Spinal cord (tissue), 10 donors: ENCODE results near the gene KCNH2. TPM values are rescaled to one million over a fixed set of nuclear protein-coding genes. Genes with fewer than 3 reads are reported as not detected.
"Not testable (repeated sequence)": the region's sequence is repeated elsewhere in the genome, so short reads cannot be mapped to it uniquely, and the experiment has no call there.

Experiments
- DNase-seq, 6 donors: peaks; one replicate each; pipeline versions ENCODE4 v3.0.0 to v3.0.0-alpha.2; 2013 to 2015; ENCODE audit warnings: low spot score in 6 of 6, low read depth in 4 of 6
- H3K27ac ChIP-seq: one replicate; pipeline ENCODE4 v1.5.1; 2013; ENCODE audit warnings: low read depth, low read length, control low read depth
- H3K27me3 ChIP-seq: one replicate; pipeline ENCODE4 v1.6.1; 2013; ENCODE audit warnings: low read length; ENCODE audit not compliant: control insufficient read depth, insufficient read depth
- H3K36me3 ChIP-seq: one replicate; pipeline ENCODE4 v1.6.1; 2013; ENCODE audit warnings: low read length; ENCODE audit not compliant: control insufficient read depth, insufficient read depth
- H3K4me1 ChIP-seq: one replicate; pipeline ENCODE4 v1.6.1; 2013; ENCODE audit warnings: low read length; ENCODE audit not compliant: control insufficient read depth, insufficient read depth
- H3K4me3 ChIP-seq: one replicate; pipeline ENCODE4 v1.5.1; 2013; ENCODE audit warnings: low read depth, low read length, control low read depth
- H3K9me3 ChIP-seq: one replicate; pipeline ENCODE4 v1.6.1; 2013; ENCODE audit warnings: low read length; ENCODE audit not compliant: control insufficient read depth, insufficient read depth
- WGBS: methylation state at CpG from one replicate; pipeline ENCODE4 v1.1.5; 2013; ENCODE audit warnings: missing lambda C conversion rate; ENCODE audit not compliant: insufficient coverage; 5-methylcytosine and 5-hydroxymethylcytosine counted together
- polyA plus RNA-seq, 2 donors: library from polyadenylated mRNA; unstranded; fragments of 120-200 nt; gene quantifications; one replicate each; pipeline ENCODE4 v1.2.1, GENCODE V29; 2013; ENCODE audit not compliant: insufficient read length in 2 of 2
- total RNA-seq, 2 donors: library from RNA; depleted of rRNA in 1 of 2; stranded (reverse); fragments of 120-200 nt in 1 of 2; fragments of >200 nt in 1 of 2; gene quantifications; one replicate each; pipeline versions ENCODE4 v1.2.3 to v1.2.4, GENCODE V29; 2013 to 2014
- donor health status: healthy.

KCNH2 gene
- total and polyA plus RNA-seq, 4 donors: 9.1 to 39.4 (median 24.8) TPM

GRCh38 chr7:151012911-151013347 lies 34.8 kb upstream of the KCNH2 start:
- Histone ChIP-seq H3K9me3 (no peaks in the 10 kb centered on the region), H3K4me1 (peaks cover 57% of the 10 kb centered on the region), H3K27ac (peak overlapping the region; percentile 47), H3K27me3 (peaks cover 11% of the 10 kb centered on the region), H3K4me3 (peak overlapping the region; percentile 40), H3K36me3 (peaks cover 9% of the 10 kb centered on the region)
- peak in 2 of 6 donors; percentile 69 to 87 for DNase-seq
- 10% methylated on average over 22 of the region's 23 CpGs for WGBS

- peaks cover 10% of the 10 kb centered on the region for H3K27me3 ChIP-seq
- peaks cover 12% of the 10 kb centered on the region for H3K36me3 ChIP-seq
- H3K27ac ChIP-seq: no peak overlapping the region
- WGBS: 93% methylated on average over 6 of the region's 6 CpGs
- DNase-seq: no peak
- H3K4me1 ChIP-seq: peaks cover 56% of the 10 kb centered on the region
- H3K4me3 ChIP-seq: no peak overlapping the region
- H3K9me3 ChIP-seq: no peaks in the 10 kb centered on the region
Measured at GRCh38 chr7:151012031-151012692, 34.0 kb upstream of the KCNH2 start.

GRCh38 chr7:151011616-151012015 lies 33.5 kb upstream of the KCNH2 start:
- H3K27ac ChIP-seq, H3K4me3 ChIP-seq, H3K9me3 ChIP-seq, DNase-seq: not testable (repeated sequence)
- WGBS: 90% methylated on average over 7 of the region's 12 CpGs
- Histone ChIP-seq H3K27me3 (peaks cover 10% of the 10 kb centered on the region), H3K36me3 (peaks cover 16% of the 10 kb centered on the region), H3K4me1 (peaks cover 56% of the 10 kb centered on the region)

DNA sequence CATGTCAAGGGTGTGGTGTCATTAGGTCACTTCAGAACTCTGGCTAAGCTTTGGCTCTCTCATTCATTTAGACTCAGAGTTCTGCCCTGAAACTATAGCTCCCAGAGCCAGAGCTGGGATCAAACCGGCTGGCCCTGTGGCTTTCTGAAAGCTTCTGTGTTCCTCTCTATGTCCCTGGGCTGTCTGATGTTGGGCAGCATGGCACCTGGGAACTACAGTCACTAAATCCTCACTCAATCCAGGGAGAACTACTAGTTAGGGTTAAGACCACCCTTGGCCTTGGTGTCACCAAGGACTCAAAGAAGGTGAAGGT lies 32.9 kb upstream of the KCNH2 start:
- Histone ChIP-seq H3K4me1 (peaks cover 56% of the 10 kb centered on the region), H3K4me3 (no peak overlapping the region), H3K9me3 (no peaks in the 10 kb centered on the region), H3K27me3 (peaks cover 10% of the 10 kb centered on the region), H3K27ac (no peak overlapping the region), H3K36me3 (peaks cover 13% of the 10 kb centered on the region)
- DNase-seq: no peak
- WGBS: no CpG with 5 or more reads among the region's 1 CpG

- peak in 1 of 6 donors; percentile 38 for DNase-seq
- peaks cover 13% of the 10 kb centered on the region for H3K36me3 ChIP-seq
- H3K4me3 ChIP-seq: no peak overlapping the region
- H3K4me1 ChIP-seq: peaks cover 56% of the 10 kb centered on the region
- peaks cover 10% of the 10 kb centered on the region for H3K27me3 ChIP-seq
- no peak overlapping the region for H3K27ac ChIP-seq
- H3K9me3 ChIP-seq: no peaks in the 10 kb centered on the region
- 33% methylated on average over 17 of the region's 18 CpGs for WGBS
Measured at GRCh38 chr7:151010307-151011096, 32.4 kb upstream of the KCNH2 start.

- DNase-seq: no peak
- Histone ChIP-seq H3K4me3 (no peak overlapping the region), H3K27me3 (peaks cover 10% of the 10 kb centered on the region), H3K9me3 (no peaks in the 10 kb centered on the region), H3K36me3 (peaks cover 13% of the 10 kb centered on the region), H3K27ac (no peak overlapping the region), H3K4me1 (peaks cover 56% of the 10 kb centered on the region)
- 21% methylated on average over 7 of the region's 7 CpGs for WGBS
Measured at GRCh38 chr7:151010037-151010306, 31.9 kb upstream of the KCNH2 start.

DNA sequence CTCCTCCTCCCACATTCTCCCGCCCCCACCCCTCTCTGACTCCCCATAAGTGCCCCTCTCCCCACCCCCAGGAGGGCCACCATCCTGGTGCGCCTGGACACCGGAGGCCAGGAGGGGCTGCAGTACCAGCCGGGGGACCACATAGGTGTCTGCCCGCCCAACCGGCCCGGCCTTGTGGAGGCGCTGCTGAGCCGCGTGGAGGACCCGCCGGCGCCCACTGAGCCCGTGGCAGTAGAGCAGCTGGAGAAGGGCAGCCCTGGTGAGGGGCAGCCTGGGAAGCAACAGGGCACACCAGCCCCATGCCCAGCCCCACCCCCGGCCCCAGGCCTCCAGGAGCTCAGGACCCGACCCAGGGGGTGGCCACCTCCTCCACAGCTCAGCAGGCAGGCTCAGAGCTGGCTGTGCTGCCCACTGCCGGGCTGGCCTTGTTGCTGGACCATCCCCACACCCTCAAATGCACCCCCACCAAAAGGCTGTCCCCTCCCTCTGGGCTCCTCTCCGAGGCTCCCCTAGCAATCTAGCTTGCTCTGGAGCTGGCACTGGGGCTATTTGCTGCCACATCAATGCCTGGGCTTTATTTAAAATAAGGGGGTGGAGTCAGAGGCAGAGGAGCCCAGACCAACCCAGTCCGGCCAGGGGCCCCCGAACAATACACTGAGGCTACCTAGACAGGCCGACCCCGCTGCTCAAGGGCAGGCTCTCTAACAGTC lies 31.4 kb upstream of the KCNH2 start:
- Histone ChIP-seq H3K27ac (no peak overlapping the region), H3K27me3 (peaks cover 10% of the 10 kb centered on the region), H3K4me1 (peaks cover 56% of the 10 kb centered on the region), H3K4me3 (no peak overlapping the region), H3K9me3 (no peaks in the 10 kb centered on the region), H3K36me3 (peaks cover 13% of the 10 kb centered on the region)
- 61% methylated on average over 20 of the region's 22 CpGs for WGBS
- no peak for DNase-seq

DNA sequence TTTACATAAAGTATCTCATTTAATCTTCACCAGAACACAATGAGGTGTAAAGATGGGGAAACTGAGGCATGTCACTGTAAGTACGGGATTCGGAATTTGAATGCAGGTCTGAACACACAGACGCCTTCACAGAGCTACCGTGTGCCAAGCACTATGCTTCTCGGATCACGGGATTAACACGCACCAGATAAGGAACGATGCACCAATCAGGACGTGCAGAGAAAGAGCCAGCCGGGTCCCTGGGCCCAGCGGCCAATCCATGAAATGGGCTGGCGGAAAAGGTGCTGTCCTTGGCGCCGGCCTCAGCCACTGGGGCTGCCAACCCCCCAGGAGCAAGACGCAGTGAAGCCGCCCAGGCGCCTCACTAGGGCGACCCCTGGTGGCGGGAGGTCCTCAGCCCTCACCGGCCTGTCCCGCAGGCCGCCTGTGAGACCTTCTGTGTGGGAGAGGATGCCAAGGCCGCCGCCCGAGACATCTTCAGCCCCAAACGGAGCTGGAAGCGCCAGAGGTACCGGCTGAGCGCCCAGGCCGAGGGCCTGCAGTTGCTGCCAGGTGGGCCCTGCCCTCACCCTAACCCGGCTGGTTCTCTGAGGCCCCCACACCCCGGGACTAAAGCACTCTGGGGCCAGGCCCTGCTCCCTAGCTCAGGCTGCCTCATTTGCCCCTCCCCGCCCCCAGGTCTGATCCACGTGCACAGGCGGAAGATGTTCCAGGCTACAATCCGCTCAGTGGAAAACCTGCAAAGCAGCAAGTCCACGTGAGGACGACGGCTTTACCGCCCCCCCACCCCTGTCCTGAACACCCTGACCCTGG lies 30.6 kb upstream of the KCNH2 start:
- H3K4me1 ChIP-seq: peaks cover 49% of the 10 kb centered on the region
- WGBS: 36% methylated on average over 39 of the region's 40 CpGs
- peaks cover 13% of the 10 kb centered on the region for H3K36me3 ChIP-seq
- H3K27me3 ChIP-seq: peaks cover 8% of the 10 kb centered on the region
- H3K27ac ChIP-seq: no peak overlapping the region
- H3K4me3 ChIP-seq: peak overlapping the region; percentile 21
- DNase-seq: peak in 2 of 6 donors; percentile 47 to 49
- H3K9me3 ChIP-seq: no peaks in the 10 kb centered on the region

- peak in 1 of 6 donors; percentile 34 for DNase-seq
- Histone ChIP-seq H3K9me3 (no peaks in the 10 kb centered on the region), H3K27me3 (peaks cover 7% of the 10 kb centered on the region), H3K36me3 (peaks cover 13% of the 10 kb centered on the region), H3K4me1 (peaks cover 44% of the 10 kb centered on the region), H3K27ac (no peak overlapping the region), H3K4me3 (no peak overlapping the region)
- WGBS: 53% methylated on average over 7 of the region's 11 CpGs
Measured at GRCh38 chr7:151008143-151008510, 30.0 kb upstream of the KCNH2 start.
